HepG2 (cell line): ENCODE measurements around the gene SDC4. TPM values are rescaled to one million over a fixed set of nuclear protein-coding genes. Genes with fewer than 3 reads are reported as not detected.
A peak's percentile ranks its signal among the peaks of the same experiment; 100 is the strongest.

Source experiments
- CBX2 ChIP-seq, 2 experiments: fragments of 200-600 bp in 1 of 2; sonication (generic); formaldehyde crosslinking in 1 of 2; IDR thresholded peaks; 2 replicates each; pipeline versions ENCODE4 v1.7.0 to v1.8.1; 2018 to 2022; ENCODE audit warnings: low read depth in 2 of 2, low read length in 1 of 2, mild to moderate bottlenecking in 1 of 2, missing genetic modification reagents in 1 of 2
- CHCHD3 ChIP-seq: sonication (generic); formaldehyde crosslinking; IDR thresholded peaks from 2 replicates; pipeline ENCODE4 v1.8.0; 2022; ENCODE audit warnings: mild to moderate bottlenecking, missing genetic modification reagents, moderate library complexity
- CHD4 ChIP-seq: fragments of 200-600 bp; sonication (generic); IDR thresholded peaks from 2 replicates; pipeline ENCODE4 v1.7.0; 2017; ENCODE audit warnings: mild to moderate bottlenecking, low read length, borderline replicate concordance
- GMEB1 ChIP-seq: sonication (generic); formaldehyde crosslinking; IDR thresholded peaks from 2 replicates; pipeline ENCODE4 v1.5.1; 2020; ENCODE audit warnings: missing genetic modification reagents, mild to moderate bottlenecking, borderline replicate concordance
- GPN1 ChIP-seq: sonication (generic); formaldehyde crosslinking; IDR thresholded peaks from 2 replicates; pipeline ENCODE4 v1.5.1; 2020; ENCODE audit warnings: missing genetic modification reagents, borderline replicate concordance
- HDAC1 ChIP-seq: sonication (generic); formaldehyde crosslinking; IDR thresholded peaks from 2 replicates; pipeline ENCODE4 v1.5.1; 2020; ENCODE audit warnings: mild to moderate bottlenecking, missing genetic modification reagents
- HNF4A ChIP-seq: sonication (generic); formaldehyde crosslinking; IDR thresholded peaks from 2 replicates; pipeline ENCODE4 v1.4.0; 2020; ENCODE audit warnings: missing genetic modification reagents
- ISX ChIP-seq: sonication (generic); formaldehyde crosslinking; conservative IDR thresholded peaks from 2 replicates; pipeline ENCODE4 v1.5.0; 2020; ENCODE audit warnings: missing genetic modification reagents
- JUND ChIP-seq: sonication (generic); formaldehyde crosslinking; IDR thresholded peaks from 2 replicates; pipeline ENCODE4 v1.8.0; 2022; ENCODE audit warnings: mild to moderate bottlenecking, missing genetic modification reagents
- KDM5A ChIP-seq: fragments of 200-600 bp; sonication (generic); IDR thresholded peaks from 2 replicates; pipeline ENCODE4 v1.7.0; 2018; ENCODE audit warnings: antibody characterized with exemption, mild to moderate bottlenecking, low read length, borderline replicate concordance
- MEF2D ChIP-seq: sonication (generic); formaldehyde crosslinking; IDR thresholded peaks from 2 replicates; pipeline ENCODE4 v1.5.1; 2020; ENCODE audit warnings: mild to moderate bottlenecking, missing genetic modification reagents
- NR2C2 ChIP-seq: sonication (generic); formaldehyde crosslinking; IDR thresholded peaks from 2 replicates; pipeline ENCODE4 v1.4.0; 2020; ENCODE audit warnings: missing genetic modification reagents, mild to moderate bottlenecking, moderate library complexity, borderline replicate concordance
- RARG ChIP-seq: sonication (generic); formaldehyde crosslinking; IDR thresholded peaks from 2 replicates; pipeline ENCODE4 v1.4.0; 2020; ENCODE audit warnings: low read depth, mild to moderate bottlenecking, missing genetic modification reagents
- RBAK ChIP-seq: sonication (generic); formaldehyde crosslinking; IDR thresholded peaks from 2 replicates; pipeline ENCODE4 v1.5.1; 2020; ENCODE audit warnings: mild to moderate bottlenecking, missing genetic modification reagents
- SMARCE1 ChIP-seq: fragments of 450-650 bp; IDR thresholded peaks from 2 replicates; pipeline ENCODE4 v1.6.1; 2017; ENCODE audit warnings: borderline replicate concordance
- SRY ChIP-seq: sonication (generic); formaldehyde crosslinking; IDR thresholded peaks from 2 replicates; pipeline ENCODE4 v1.8.0; 2022; ENCODE audit warnings: mild to moderate bottlenecking, missing genetic modification reagents
- TARDBP ChIP-seq: sonication (generic); formaldehyde crosslinking; IDR thresholded peaks from 2 replicates; pipeline ENCODE4 v1.8.0; 2022; ENCODE audit warnings: mild to moderate bottlenecking, missing genetic modification reagents
- U2AF1 ChIP-seq: fragments of 200-400 bp; formaldehyde crosslinking; optimal IDR thresholded peaks from 2 replicates; pipeline ENCODE3; 2017; ENCODE audit warnings: mild to moderate bottlenecking, low read depth, low read length
- ZBTB26 ChIP-seq: IDR thresholded peaks from 2 replicates; pipeline ENCODE4 v1.6.1; 2016; ENCODE audit warnings: missing compliant biosample characterization, missing genetic modification reagents, borderline replicate concordance
- ZBTB3 ChIP-seq: sonication (generic); formaldehyde crosslinking; IDR thresholded peaks from 2 replicates; pipeline ENCODE4 v1.4.0; 2020; ENCODE audit warnings: low read depth, mild to moderate bottlenecking, moderate library complexity, missing genetic modification reagents, borderline replicate concordance
- ZBTB38 ChIP-seq: sonication (generic); formaldehyde crosslinking; IDR thresholded peaks from 2 replicates; pipeline ENCODE4 v1.5.1; 2020; ENCODE audit warnings: mild to moderate bottlenecking, missing genetic modification reagents
- ZFX ChIP-seq: sonication (generic); formaldehyde crosslinking; IDR thresholded peaks from 2 replicates; pipeline ENCODE4 v1.4.0; 2020; ENCODE audit warnings: mild to moderate bottlenecking, low read depth, missing genetic modification reagents, moderate library complexity
- ZMYM4 ChIP-seq: sonication (generic); formaldehyde crosslinking; IDR thresholded peaks from 2 replicates; pipeline ENCODE4 v1.8.1; 2023; ENCODE audit warnings: mild to moderate bottlenecking, missing genetic modification reagents
- ZNF121 ChIP-seq: sonication (generic); formaldehyde crosslinking; IDR thresholded peaks from 2 replicates; pipeline ENCODE4 v1.5.0; 2020; ENCODE audit warnings: mild to moderate bottlenecking, missing genetic modification reagents
- ZNF282 ChIP-seq: fragments of 450-650 bp; IDR thresholded peaks from 2 replicates; pipeline ENCODE4 v1.6.1; 2018; ENCODE audit not compliant: partially characterized antibody
- ZNF556 ChIP-seq: sonication (generic); formaldehyde crosslinking; IDR thresholded peaks from 2 replicates; pipeline ENCODE4 v1.4.0; 2020; ENCODE audit warnings: mild to moderate bottlenecking, missing genetic modification reagents, borderline replicate concordance
- ZNF569 ChIP-seq: sonication (generic); formaldehyde crosslinking; IDR thresholded peaks from 2 replicates; pipeline ENCODE4 v1.5.0; 2020; ENCODE audit warnings: mild to moderate bottlenecking, missing genetic modification reagents, moderate library complexity, borderline replicate concordance
- ZNF761 ChIP-seq: sonication (generic); formaldehyde crosslinking; conservative IDR thresholded peaks from 2 replicates; pipeline ENCODE4 v1.4.0; 2020; ENCODE audit warnings: mild to moderate bottlenecking, missing genetic modification reagents
- polyA plus RNA-seq, 8 experiments: library from polyadenylated mRNA; depleted of rRNA in 3 of 8; stranded (reverse) in 7 of 8; unstranded in 1 of 8; fragments of >200 nt; fragmentation: Illumina TruSeq in 4 of 8; extraction: Trizol in 4 of 8; gene quantifications; 2 replicates each; pipeline versions ENCODE4 v1.2.1 to v1.2.3, GENCODE V29; 2011 to 2016; ENCODE audit warnings: low read depth in 4 of 8, missing spikeins in 1 of 8, mixed read lengths in 1 of 8; ENCODE audit not compliant: insufficient read depth in 1 of 8
- total RNA-seq, 5 experiments: library from RNA; depleted of rRNA; stranded (reverse); fragments of >200 nt; fragmentation: Illumina TruSeq; extraction: Trizol; gene quantifications; 2 replicates each; pipeline ENCODE4 v1.2.3, GENCODE V29; 2016; ENCODE audit warnings: low read depth in 1 of 5

SDC4 gene
- total and polyA plus RNA-seq, 2 of the 13 experiments (the other 11 are each of a cell fraction or from before 2014, with no cell fraction given), result 49.0 to 65.1 TPM

GRCh38 chr20:45341939-45342854 lies 6.0 kb downstream of the SDC4 start (continued):
- TF ChIP-seq ZNF282, result no peak
- no peak for TF ChIP-seq HNF4A (CRISPR knock-in tag)
- TF ChIP-seq SRY (CRISPR knock-in tag), result no peak
- TF ChIP-seq ZNF569 (CRISPR knock-in tag), result no peak
- TF ChIP-seq HDAC1 (CRISPR knock-in tag), result peak; percentile 16; the same call in 1 of the 2 replicates
- TF ChIP-seq ZNF761 (CRISPR knock-in tag), result no peak
- TF ChIP-seq RARG (CRISPR knock-in tag), result no peak
- no peak for TF ChIP-seq CHCHD3 (CRISPR knock-in tag)
- 0 out of 2 replicates have a peak, but pooled peaks have one; percentile 3 for TF ChIP-seq ZBTB3 (CRISPR knock-in tag)
- TF ChIP-seq MEF2D (CRISPR knock-in tag), result 0 out of 2 replicates have a peak, but pooled peaks have one; percentile 25
- TF ChIP-seq U2AF1, result peak; percentile 71
- TF ChIP-seq SMARCE1, result no peak
- peak; percentile 61; the same call in 1 of the 2 replicates for TF ChIP-seq ZBTB26 (CRISPR knock-in tag)
- peak; percentile 86 for TF ChIP-seq TARDBP
- 0 out of 2 replicates have a peak, but pooled peaks have one; percentile 5 for TF ChIP-seq NR2C2 (CRISPR knock-in tag)
- TF ChIP-seq JUND (CRISPR knock-in tag), result no peak
- no peak for TF ChIP-seq CHD4
- TF ChIP-seq ISX (CRISPR knock-in tag), result no peak
- no peak for TF ChIP-seq CBX2 (IDR thresholded peaks at IDR 0.05; ENCODE audit: low read depth, low read length)
- no peak for TF ChIP-seq CBX2 (CRISPR knock-in tag; IDR thresholded peaks at IDR 0.05; ENCODE audit: low read depth)
- TF ChIP-seq ZNF556 (CRISPR knock-in tag), result 0 out of 2 replicates have a peak, but pooled peaks have one; percentile 20
- peak; percentile 70 for TF ChIP-seq ZFX
- TF ChIP-seq KDM5A, result no peak
- TF ChIP-seq ZMYM4, result 0 out of 2 replicates have a peak, but pooled peaks have one; percentile 17
- TF ChIP-seq GMEB1 (CRISPR knock-in tag), result peak; percentile 18; the same call in 1 of the 2 replicates
- TF ChIP-seq GPN1 (CRISPR knock-in tag), result no peak
- peak; percentile 19; the same call in 1 of the 2 replicates for TF ChIP-seq ZNF121 (CRISPR knock-in tag)
- TF ChIP-seq ZBTB38 (CRISPR knock-in tag), result peak; percentile 57; the same call in 1 of the 2 replicates
- TF ChIP-seq RBAK (CRISPR knock-in tag), result peak; percentile 20; the same call in 1 of the 2 replicates
